Measurements from ENCODE around the gene COPG1. TPM values are rescaled to one million over a fixed set of nuclear protein-coding genes. Genes with fewer than 3 reads are reported as not detected.

Gene COPG1
- total and polyA plus RNA-seq, 2 of the 13 experiments (the other 11 are each of a cell fraction or from before 2014, with no cell fraction given): 98.6 to 166 TPM

DNA sequence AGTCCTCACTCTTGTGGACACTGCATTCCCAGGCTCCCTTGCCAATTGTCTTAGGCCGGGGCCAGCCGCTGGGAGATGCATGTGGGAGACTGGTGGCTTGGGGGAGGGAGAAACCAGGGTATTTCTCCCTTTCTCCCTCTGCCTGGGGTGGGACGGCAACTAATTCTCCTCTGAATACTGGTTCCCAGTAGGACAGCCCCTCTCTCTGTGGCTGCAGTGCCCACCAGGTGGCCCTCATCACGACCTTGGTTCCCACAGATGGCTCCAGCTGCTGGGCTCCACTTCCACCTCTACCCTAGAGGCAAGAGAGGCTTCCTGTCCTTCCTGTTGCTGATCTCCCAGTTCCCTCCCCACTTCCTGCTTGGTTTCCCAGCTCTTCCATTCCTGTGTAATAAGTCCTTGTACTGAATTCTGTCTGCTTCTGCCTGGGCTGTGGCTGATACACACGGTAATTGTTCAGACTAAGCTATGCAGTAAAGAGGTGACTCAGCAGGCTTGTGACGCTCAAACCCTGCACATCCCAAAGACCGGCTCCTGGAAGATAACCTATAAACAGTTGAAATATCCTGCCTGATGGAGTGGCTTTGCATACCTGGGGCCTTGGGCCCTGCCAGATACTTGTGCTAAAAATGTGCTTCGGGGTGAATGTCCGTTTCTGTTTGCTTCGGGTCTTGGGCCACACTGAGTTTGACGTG, 20.4 kb upstream of the COPG1 start (continued):
- no peak for TF ChIP-seq ZFP37 (CRISPR knock-in tag; IDR thresholded peaks at IDR 0.05; ENCODE audit: borderline replicate concordance)
- TF ChIP-seq ETV5 (CRISPR knock-in tag; IDR thresholded peaks at IDR 0.05; ENCODE audit: borderline replicate concordance): peak; percentile 27; the same call in 1 of the 2 replicates
- no peak for TF ChIP-seq NFYB (CRISPR knock-in tag; IDR thresholded peaks at IDR 0.05)
- no peak for TF ChIP-seq CBX1 (IDR thresholded peaks at IDR 0.05; ENCODE audit: low read depth)
- no peak for TF ChIP-seq FOXK1 (CRISPR knock-in tag; IDR thresholded peaks at IDR 0.05; ENCODE audit: borderline replicate concordance, low read depth)
- no peak for TF ChIP-seq KDM6A (CRISPR knock-in tag; IDR thresholded peaks at IDR 0.05; ENCODE audit: low read depth)
- no peak for TF ChIP-seq KDM5A (IDR thresholded peaks at IDR 0.05; ENCODE audit: borderline replicate concordance, low read length)
- peak; percentile 46; the same call in 1 of the 2 replicates for TF ChIP-seq PPARG (CRISPR knock-in tag; conservative IDR thresholded peaks at IDR 0.05)
- TF ChIP-seq, protein P1, sequence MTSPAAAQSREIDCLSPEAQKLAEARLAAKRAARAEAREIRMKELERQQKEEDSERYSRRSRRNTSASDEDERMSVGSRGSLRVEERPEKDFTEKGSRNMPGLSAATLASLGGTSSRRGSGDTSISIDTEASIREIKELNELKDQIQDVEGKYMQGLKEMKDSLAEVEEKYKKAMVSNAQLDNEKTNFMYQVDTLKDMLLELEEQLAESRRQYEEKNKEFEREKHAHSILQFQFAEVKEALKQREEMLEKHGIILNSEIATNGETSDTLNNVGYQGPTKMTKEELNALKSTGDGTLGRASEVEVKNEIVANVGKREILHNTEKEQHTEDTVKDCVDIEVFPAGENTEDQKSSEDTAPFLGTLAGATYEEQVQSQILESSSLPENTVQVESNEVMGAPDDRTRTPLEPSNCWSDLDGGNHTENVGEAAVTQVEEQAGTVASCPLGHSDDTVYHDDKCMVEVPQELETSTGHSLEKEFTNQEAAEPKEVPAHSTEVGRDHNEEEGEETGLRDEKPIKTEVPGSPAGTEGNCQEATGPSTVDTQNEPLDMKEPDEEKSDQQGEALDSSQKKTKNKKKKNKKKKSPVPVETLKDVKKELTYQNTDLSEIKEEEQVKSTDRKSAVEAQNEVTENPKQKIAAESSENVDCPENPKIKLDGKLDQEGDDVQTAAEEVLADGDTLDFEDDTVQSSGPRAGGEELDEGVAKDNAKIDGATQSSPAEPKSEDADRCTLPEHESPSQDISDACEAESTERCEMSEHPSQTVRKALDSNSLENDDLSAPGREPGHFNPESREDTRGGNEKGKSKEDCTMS (CRISPR knock-in tag; conservative IDR thresholded peaks at IDR 0.05): no peak
- no peak for TF ChIP-seq SMAD3 (CRISPR knock-in tag; IDR thresholded peaks at IDR 0.05)
- TF ChIP-seq HHEX (CRISPR knock-in tag; IDR thresholded peaks at IDR 0.05): no peak
- 0 out of 2 replicates have a peak, but pooled peaks have one; percentile 11 for TF ChIP-seq SOX5 (CRISPR knock-in tag; IDR thresholded peaks at IDR 0.05; ENCODE audit: borderline replicate concordance)
- no peak for TF ChIP-seq ZNF780A (CRISPR knock-in tag; IDR thresholded peaks at IDR 0.05)
- TF ChIP-seq ZNF749 (CRISPR knock-in tag; IDR thresholded peaks at IDR 0.05; ENCODE audit: borderline replicate concordance): no peak
- 0 out of 2 replicates have a peak, but pooled peaks have one; percentile 9 for TF ChIP-seq ZNF441 (CRISPR knock-in tag; IDR thresholded peaks at IDR 0.05; ENCODE audit: borderline replicate concordance)
- no peak for TF ChIP-seq JUND (CRISPR knock-in tag; IDR thresholded peaks at IDR 0.05)
- TF ChIP-seq U2AF2 (IDR thresholded peaks at IDR 0.05; ENCODE audit: low read depth, low read length): no peak
- no peak for TF ChIP-seq MIXL1 (CRISPR knock-in tag; IDR thresholded peaks at IDR 0.05)
- peak; percentile 94 for TF ChIP-seq ETV6 (CRISPR knock-in tag; conservative IDR thresholded peaks at IDR 0.05)
- TF ChIP-seq HNF4A (CRISPR knock-in tag; IDR thresholded peaks at IDR 0.05): no peak
- no peak for TF ChIP-seq ZNF431 (CRISPR knock-in tag; IDR thresholded peaks at IDR 0.05; ENCODE audit: borderline replicate concordance, low read depth)
- no peak for TF ChIP-seq KAT7 (CRISPR knock-in tag; IDR thresholded peaks at IDR 0.05; ENCODE audit: borderline replicate concordance)
- no peak for TF ChIP-seq TBL1XR1 (IDR thresholded peaks at IDR 0.05; ENCODE audit: borderline replicate concordance, low read length, partially characterized antibody)
- TF ChIP-seq ZNF331 (CRISPR knock-in tag; IDR thresholded peaks at IDR 0.05): peak; percentile 13; the same call in 1 of the 2 replicates
- no peak for TF ChIP-seq SOX13 (IDR thresholded peaks at IDR 0.05)
- TF ChIP-seq SOX13 (CRISPR knock-in tag; conservative IDR thresholded peaks at IDR 0.05 in 1 of 2, IDR thresholded peaks at IDR 0.05 in 1 of 2): no peak
- TF ChIP-seq NR2F2 (IDR thresholded peaks at IDR 0.05; ENCODE audit: borderline replicate concordance, low read depth): no peak
- TF ChIP-seq RAD21 (CRISPR knock-in tag; IDR thresholded peaks at IDR 0.05): peak; percentile 46; the same call in 1 of the 2 replicates
- TF ChIP-seq, protein P2, sequence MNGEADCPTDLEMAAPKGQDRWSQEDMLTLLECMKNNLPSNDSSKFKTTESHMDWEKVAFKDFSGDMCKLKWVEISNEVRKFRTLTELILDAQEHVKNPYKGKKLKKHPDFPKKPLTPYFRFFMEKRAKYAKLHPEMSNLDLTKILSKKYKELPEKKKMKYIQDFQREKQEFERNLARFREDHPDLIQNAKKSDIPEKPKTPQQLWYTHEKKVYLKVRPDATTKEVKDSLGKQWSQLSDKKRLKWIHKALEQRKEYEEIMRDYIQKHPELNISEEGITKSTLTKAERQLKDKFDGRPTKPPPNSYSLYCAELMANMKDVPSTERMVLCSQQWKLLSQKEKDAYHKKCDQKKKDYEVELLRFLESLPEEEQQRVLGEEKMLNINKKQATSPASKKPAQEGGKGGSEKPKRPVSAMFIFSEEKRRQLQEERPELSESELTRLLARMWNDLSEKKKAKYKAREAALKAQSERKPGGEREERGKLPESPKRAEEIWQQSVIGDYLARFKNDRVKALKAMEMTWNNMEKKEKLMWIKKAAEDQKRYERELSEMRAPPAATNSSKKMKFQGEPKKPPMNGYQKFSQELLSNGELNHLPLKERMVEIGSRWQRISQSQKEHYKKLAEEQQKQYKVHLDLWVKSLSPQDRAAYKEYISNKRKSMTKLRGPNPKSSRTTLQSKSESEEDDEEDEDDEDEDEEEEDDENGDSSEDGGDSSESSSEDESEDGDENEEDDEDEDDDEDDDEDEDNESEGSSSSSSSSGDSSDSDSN (CRISPR knock-in tag; IDR thresholded peaks at IDR 0.05): peak; percentile 58
